GM12891 (cell line): ENCODE results near the gene USP20.

ENCODE experiments used
- PAX5 ChIP-seq: IDR thresholded peaks from 2 replicates; pipeline ENCODE4 v1.6.1; 2011; ENCODE audit warnings: low read length, moderate library complexity, mild to moderate bottlenecking; ENCODE audit not compliant: insufficient read depth, severe bottlenecking
- POLR2A ChIP-seq: IDR thresholded peaks from 2 replicates; pipeline ENCODE4 v1.6.1; 2011; ENCODE audit warnings: low read depth, low read length, control low read depth
- POLR2AphosphoS5 ChIP-seq: IDR thresholded peaks from 2 replicates; pipeline ENCODE4 v1.6.1; 2011; ENCODE audit warnings: low read depth, low read length, control low read depth
- SPI1 ChIP-seq: IDR thresholded peaks from 2 replicates; pipeline ENCODE4 v1.6.1; 2011; ENCODE audit warnings: low read depth, low read length, control low read depth
- TAF1 ChIP-seq: IDR thresholded peaks from 2 replicates; pipeline ENCODE4 v1.6.1; 2011; ENCODE audit warnings: low read depth, low read length, control low read depth

DNA sequence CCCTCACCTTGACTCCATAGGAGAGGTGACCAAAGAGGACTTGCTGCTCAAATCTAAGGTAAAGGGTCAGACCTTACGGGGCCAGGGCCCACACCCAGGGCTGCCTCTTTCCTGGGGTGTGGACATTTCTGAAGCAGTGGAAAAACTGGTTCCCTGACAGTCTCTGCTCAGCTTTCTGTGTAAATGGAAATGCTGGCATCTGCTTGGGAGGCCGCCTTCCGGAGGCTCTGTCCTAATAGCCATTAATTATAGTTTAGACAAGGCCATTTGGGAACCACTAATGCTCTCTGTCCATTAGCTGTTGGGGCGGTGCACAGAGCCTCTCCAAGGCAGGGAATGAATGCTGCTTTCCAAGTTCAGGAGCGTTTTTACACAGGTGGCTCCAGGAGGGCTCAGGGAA lies 17.3 kb downstream of the USP20 start:
- no peak for TF ChIP-seq POLR2A
- TF ChIP-seq TAF1: no peak
- no peak for TF ChIP-seq POLR2AphosphoS5
- TF ChIP-seq SPI1: no peak
- TF ChIP-seq PAX5: no peak
